K562 (cell line): ENCODE measurements around the gene CCSER2. TPM values are rescaled to one million over a fixed set of nuclear protein-coding genes. Genes with fewer than 3 reads are reported as not detected.

Experiments used
- ATAC-seq: fragments of 200-7000 bp; cut with Tn5 transposase; 3 replicates; pipeline ENCODE4 v1.9.1; 2020; ENCODE audit warnings: moderate library complexity
- BruUV-seq: library from RNA; stranded (reverse); fragments of 400-500 nt; replicated peaks from 2 replicates; lab custom pipeline; 2021; lab: Mats Ljungman, UMichigan
- CTCF ChIA-PET: fragments of 300-600 bp; formaldehyde crosslinking; extraction: SDS; loops from one replicate; lab custom pipeline; 2021; ENCODE audit warnings: low intra/inter-chr PET ratio; lab: Yijun Ruan, JAX
- POLR2A ChIA-PET: fragments of 300-600, 350-650 bp; sonication (Branson Sonifier 250); formaldehyde crosslinking; extraction: SDS; loops from one replicate; lab custom pipeline; 2021; ENCODE audit warnings: antibody characterized with exemption, inconsistent platforms; lab: Yijun Ruan, JAX
- DNase-seq, 4 experiments: peaks; one replicate each; pipeline versions ENCODE4 v3.0.0 to v3.0.0-alpha.2; 2011 to 2018; ENCODE audit warnings: low spot score in 3 of 4, mixed read lengths in 3 of 4; ENCODE audit errors: extremely low read depth in 1 of 4
- FAIRE-seq: peaks from 2 replicates; lab custom pipeline; 2011; peaks lifted over from hg19 to GRCh38; lab: Jason Lieb, UNC
- H2AFZ ChIP-seq: 2 replicates; pipeline ENCODE4 v1.6.0; 2011; ENCODE audit warnings: low read depth, low read length, control low read depth, inconsistent platforms
- H3K27ac ChIP-seq: fragments of 200-600 bp; 3 replicates; pipeline ENCODE4 v1.8.0; 2011; ENCODE audit warnings: low read depth, mild to moderate bottlenecking, control low read depth, inconsistent platforms, low read length, moderate library complexity, mixed read lengths; ENCODE audit errors: extremely low read depth
- H3K27me3 ChIP-seq, 2 experiments: fragments of 300-600 bp in 1 of 2; 2 replicates in 1 of 2; 3 replicates in 1 of 2; pipeline versions ENCODE4 v1.6.0 to v1.8.0; 2011; ENCODE audit warnings: inconsistent platforms in 2 of 2, low read length in 2 of 2, mild to moderate bottlenecking in 1 of 2, mixed read lengths in 1 of 2, moderate library complexity in 1 of 2; ENCODE audit not compliant: control insufficient read depth in 2 of 2, insufficient read depth in 2 of 2
- H3K36me3 ChIP-seq: fragments of 300-600 bp; 3 replicates; pipeline ENCODE4 v1.8.0; 2011; ENCODE audit warnings: mild to moderate bottlenecking, low read length, inconsistent platforms; ENCODE audit not compliant: control insufficient read depth, insufficient read depth
- H3K4me1 ChIP-seq, 2 experiments: fragments of 200-600 bp in 1 of 2; replicated peaks in 1 of 2; 2 replicates in 1 of 2; 3 replicates in 1 of 2; pipeline versions ENCODE4 v1.5.1 to v1.8.0; 2011; ENCODE audit warnings: inconsistent platforms in 2 of 2, low read length in 2 of 2, mild to moderate bottlenecking in 1 of 2, mixed read lengths in 1 of 2, moderate library complexity in 1 of 2; ENCODE audit not compliant: control insufficient read depth in 2 of 2, insufficient read depth in 2 of 2
- H3K4me2 ChIP-seq: 2 replicates; pipeline ENCODE4 v1.6.1; 2011; ENCODE audit warnings: low read length, control low read depth, inconsistent platforms, mixed read lengths; ENCODE audit not compliant: insufficient read depth
- H3K4me3 ChIP-seq: fragments of 200-600 bp; sonication (generic), shearing (Covaris generic); 2 replicates; pipeline ENCODE4 v1.5.1; 2016; ENCODE audit warnings: control low read depth, inconsistent platforms
- H3K79me2 ChIP-seq: fragments of 200-600 bp; 3 replicates; pipeline ENCODE4 v1.8.0; 2011; ENCODE audit warnings: low read length, inconsistent platforms; ENCODE audit not compliant: control insufficient read depth, insufficient read depth
- H3K9ac ChIP-seq, 2 experiments: 2 replicates each; pipeline versions ENCODE4 v1.6.0 to v1.6.1; 2011; ENCODE audit warnings: low read depth in 2 of 2, low read length in 2 of 2, control low read depth in 1 of 2, inconsistent platforms in 1 of 2, mild to moderate bottlenecking in 1 of 2, mixed read lengths in 1 of 2; ENCODE audit not compliant: insufficient read depth in 1 of 2
- H3K9me1 ChIP-seq: one replicate; pipeline ENCODE4 v1.6.0; 2011; ENCODE audit warnings: inconsistent platforms, mild to moderate bottlenecking, low read length, moderate library complexity; ENCODE audit not compliant: control insufficient read depth, insufficient read depth
- H3K9me3 ChIP-seq: replicated peaks from 2 replicates; pipeline ENCODE4 v1.5.1; 2011; ENCODE audit warnings: low read depth, low read length, inconsistent platforms; ENCODE audit not compliant: control insufficient read depth, insufficient read depth
- H4K20me1 ChIP-seq: replicated peaks from 2 replicates; pipeline ENCODE4 v1.6.1; 2011; ENCODE audit warnings: low read length, inconsistent platforms, mixed read lengths; ENCODE audit not compliant: control insufficient read depth, insufficient read depth
- FIP1L1 ChIP-seq: fragments of 200-400 bp; formaldehyde crosslinking; IDR thresholded peaks from 2 replicates; pipeline ENCODE4 v1.6.1; 2018; ENCODE audit warnings: mild to moderate bottlenecking, low read depth, low read length; ENCODE audit not compliant: poor library complexity, severe bottlenecking
- MBD2 ChIP-seq: sonication (generic); IDR thresholded peaks from 2 replicates; pipeline ENCODE4 v1.6.1; 2016; ENCODE audit warnings: low read depth, borderline replicate concordance
- WGBS: fragments of 100-300 bp; shearing (Covaris generic); methylation state at CpG from one replicate; pipeline ENCODE4 v1.1.6; 2016; ENCODE audit warnings: low coverage, mixed read lengths; ENCODE audit not compliant: insufficient coverage; ENCODE audit errors: missing lambda C conversion rate; 5-methylcytosine and 5-hydroxymethylcytosine counted together
- in situ Hi-C: fragments of 300-500 bp; cut with MboI; formaldehyde crosslinking; loops from 4 replicates; pipeline ENCODE4 v1.15.0; 2018; ENCODE audit warnings: inconsistent platforms, mixed read lengths
- intact Hi-C: fragments of 100-400 bp; cut with micrococcal nuclease; formaldehyde crosslinking; loops from 2 replicates; pipeline ENCODE4 v1.14.2; 2022
- polyA plus RNA-seq, 8 experiments: library from polyadenylated mRNA; depleted of rRNA in 4 of 8; stranded (reverse) in 5 of 8; unstranded in 3 of 8; fragments of >200 nt; fragmentation: Nextera tagmentation in 2 of 8; fragmentation: Illumina TruSeq in 1 of 8; extraction: Ambion mirVana in 2 of 8; extraction: Trizol in 1 of 8; gene quantifications; 2 replicates each; pipeline versions ENCODE4 v1.2.1 to v1.2.3, GENCODE V29; 2011 to 2014; ENCODE audit warnings: inconsistent platforms in 1 of 8, missing spikeins in 1 of 8
- total RNA-seq, 7 experiments: library from RNA; depleted of rRNA in 6 of 7; stranded (reverse); fragments of >200 nt in 6 of 7; fragmentation: Illumina TruSeq in 2 of 7; extraction: Trizol in 2 of 7; gene quantifications; 2 replicates each; pipeline versions ENCODE4 v1.2.1 to v1.2.3, GENCODE V29; 2011 to 2021; ENCODE audit warnings: low replicate concordance in 1 of 7
- TF ChIP-seq, protein P1 (sequence below): fragments of 450-650 bp; IDR thresholded peaks from 2 replicates; pipeline ENCODE4 v1.6.1; 2017; ENCODE audit warnings: antibody characterized with exemption
- TF ChIP-seq, protein P2 (sequence below): fragments of 250-450 bp; sonication (Bioruptor Pico); IDR thresholded peaks from 2 replicates; pipeline ENCODE4 v1.5.0; 2021; ENCODE audit warnings: mild to moderate bottlenecking, moderate library complexity
- TF ChIP-seq, protein P3 (sequence below): fragments of 450-650 bp; formaldehyde crosslinking; IDR thresholded peaks from 2 replicates; pipeline ENCODE4 v1.4.0; 2020; ENCODE audit warnings: mild to moderate bottlenecking, mixed read lengths

CCSER2 gene
- total and polyA plus RNA-seq, 9 of the 15 experiments (the other 6 are each of a cell fraction or from before 2014, with no cell fraction given), result 2.7 to 15.1 (median 9.7) TPM

- TF ChIP-seq, protein P1, sequence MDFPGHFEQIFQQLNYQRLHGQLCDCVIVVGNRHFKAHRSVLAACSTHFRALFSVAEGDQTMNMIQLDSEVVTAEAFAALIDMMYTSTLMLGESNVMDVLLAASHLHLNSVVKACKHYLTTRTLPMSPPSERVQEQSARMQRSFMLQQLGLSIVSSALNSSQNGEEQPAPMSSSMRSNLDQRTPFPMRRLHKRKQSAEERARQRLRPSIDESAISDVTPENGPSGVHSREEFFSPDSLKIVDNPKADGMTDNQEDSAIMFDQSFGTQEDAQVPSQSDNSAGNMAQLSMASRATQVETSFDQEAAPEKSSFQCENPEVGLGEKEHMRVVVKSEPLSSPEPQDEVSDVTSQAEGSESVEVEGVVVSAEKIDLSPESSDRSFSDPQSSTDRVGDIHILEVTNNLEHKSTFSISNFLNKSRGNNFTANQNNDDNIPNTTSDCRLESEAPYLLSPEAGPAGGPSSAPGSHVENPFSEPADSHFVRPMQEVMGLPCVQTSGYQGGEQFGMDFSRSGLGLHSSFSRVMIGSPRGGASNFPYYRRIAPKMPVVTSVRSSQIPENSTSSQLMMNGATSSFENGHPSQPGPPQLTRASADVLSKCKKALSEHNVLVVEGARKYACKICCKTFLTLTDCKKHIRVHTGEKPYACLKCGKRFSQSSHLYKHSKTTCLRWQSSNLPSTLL, result no peak
- TF ChIP-seq, all 486 proteins: peak for 0
Measured at GRCh38 chr10:84453303-84453702, 124.9 kb downstream of the CCSER2 start (continued).

- TF ChIP-seq, protein P2, sequence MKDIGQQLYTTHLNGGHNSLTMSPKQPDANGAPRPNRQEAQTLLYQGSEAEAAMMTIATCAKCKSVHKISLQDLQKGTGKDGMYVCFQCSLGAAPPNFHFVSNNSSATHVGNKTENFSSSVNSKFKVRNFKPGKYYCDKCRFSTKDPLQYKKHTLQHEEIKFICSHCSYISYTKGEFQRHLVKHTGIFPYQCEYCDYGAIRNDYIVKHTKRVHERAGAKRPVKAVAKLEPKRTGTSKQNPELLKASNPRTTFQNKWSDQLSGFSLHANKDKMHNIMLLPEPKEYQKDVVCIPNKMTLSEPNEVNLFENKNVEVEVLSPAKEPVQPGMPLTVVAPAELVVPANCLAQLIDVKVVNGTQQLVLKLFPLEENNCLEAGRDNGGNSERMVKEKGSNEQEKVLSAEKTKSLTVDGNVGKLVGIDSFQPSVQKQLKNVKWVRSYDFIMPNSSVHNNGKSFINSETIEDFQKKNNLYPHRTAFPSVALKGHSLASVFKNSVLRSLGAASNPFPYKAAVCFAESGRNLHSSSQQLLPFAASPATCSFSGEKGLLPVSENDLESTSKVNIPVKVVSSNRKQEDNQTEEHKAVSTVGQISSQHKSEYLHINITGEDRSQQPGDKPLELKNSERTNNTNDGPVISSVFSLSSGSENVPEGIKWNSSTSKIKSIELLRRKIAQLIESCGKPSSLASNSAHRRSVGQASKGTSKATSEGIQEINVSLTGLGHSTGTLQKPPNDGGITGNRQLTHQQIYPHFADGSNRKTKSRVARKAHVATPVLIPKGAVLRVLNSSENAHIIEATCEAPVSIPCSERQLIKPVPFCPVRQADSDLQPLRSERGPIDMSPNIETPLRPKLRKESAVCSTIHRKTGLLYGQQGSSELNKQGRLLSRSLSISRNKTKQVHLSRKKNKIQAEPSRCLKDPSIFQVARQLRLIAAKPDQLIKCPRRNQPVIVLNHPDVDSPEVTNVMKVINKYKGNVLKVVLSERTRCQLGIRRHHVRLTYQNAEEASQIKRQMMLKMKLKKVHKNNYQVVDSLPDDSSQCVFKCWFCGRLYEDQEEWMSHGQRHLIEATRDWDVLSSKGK (CRISPR knock-in tag), result no peak
- TF ChIP-seq FIP1L1, result no peak
- TF ChIP-seq, protein P3, sequence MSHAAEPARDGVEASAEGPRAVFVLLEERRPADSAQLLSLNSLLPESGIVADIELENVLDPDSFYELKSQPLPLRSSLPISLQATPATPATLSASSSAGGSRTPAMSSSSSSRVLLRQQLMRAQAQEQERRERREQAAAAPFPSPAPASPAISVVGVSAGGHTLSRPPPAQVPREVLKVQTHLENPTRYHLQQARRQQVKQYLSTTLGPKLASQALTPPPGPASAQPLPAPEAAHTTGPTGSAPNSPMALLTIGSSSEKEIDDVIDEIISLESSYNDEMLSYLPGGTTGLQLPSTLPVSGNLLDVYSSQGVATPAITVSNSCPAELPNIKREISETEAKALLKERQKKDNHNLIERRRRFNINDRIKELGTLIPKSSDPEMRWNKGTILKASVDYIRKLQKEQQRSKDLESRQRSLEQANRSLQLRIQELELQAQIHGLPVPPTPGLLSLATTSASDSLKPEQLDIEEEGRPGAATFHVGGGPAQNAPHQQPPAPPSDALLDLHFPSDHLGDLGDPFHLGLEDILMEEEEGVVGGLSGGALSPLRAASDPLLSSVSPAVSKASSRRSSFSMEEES (CRISPR knock-in tag), result no peak
- no peak for TF ChIP-seq MBD2
- Histone ChIP-seq H3K9me1 (no peaks in the 10 kb centered on the region), H3K4me2 (no peak overlapping the region), H3K27ac (no peak overlapping the region), H3K9me3 (no peaks in the 10 kb centered on the region), H3K9ac (no peak overlapping the region), H3K4me1 (no peaks in the 10 kb centered on the region), H2AFZ (no peak overlapping the region), H3K27me3 (no peaks in the 10 kb centered on the region), H4K20me1 (no peaks in the 10 kb centered on the region), H3K36me3 (no peaks in the 10 kb centered on the region), H3K79me2 (no peaks in the 10 kb centered on the region), H3K4me3 (no peak overlapping the region)
- intact Hi-C loops, result no loop called here
- FAIRE-seq (no peak), ATAC-seq (no peak), DNase-seq (no peak)
- ChIA-PET POLR2A (interaction anchor here (1.0 to 1.6 kb wide), 3 partner anchors 10 to 19 kb away, joined by 4 to 6 read pairs (median 4); no protein-coding TSS in a partner anchor), CTCF (no interaction called here)
- in situ Hi-C loops, result no loop called here
- 12% methylated on average over 2 of the region's 2 CpGs for WGBS
- BruUV-seq, result no TSS peak
Measured at GRCh38 chr10:84456126-84456525, 127.7 kb downstream of the CCSER2 start.
